MG63 (cell line): ENCODE results near the gene GTF2H4. TPM values are rescaled to one million over a fixed set of nuclear protein-coding genes. Genes with fewer than 3 reads are reported as not detected.

Source experiments
- DNase-seq: peaks from one replicate; pipeline ENCODE4 v3.0.0-alpha.2; 2020
- H3K27me3 ChIP-seq: fragments of 250-450 bp; sonication (Bioruptor Pico); 2 replicates; pipeline ENCODE4 v1.5.1; 2020; ENCODE audit warnings: mild to moderate bottlenecking, moderate library complexity
- H3K36me3 ChIP-seq: fragments of 250-450 bp; sonication (Bioruptor Pico); 2 replicates; pipeline ENCODE4 v1.5.1; 2020; ENCODE audit warnings: mild to moderate bottlenecking, moderate library complexity
- H3K4me3 ChIP-seq: fragments of 250-450 bp; sonication (Bioruptor Pico); 2 replicates; pipeline ENCODE4 v1.5.1; 2020; ENCODE audit warnings: mild to moderate bottlenecking, moderate library complexity
- H3K9me3 ChIP-seq: fragments of 250-450 bp; sonication (Bioruptor Pico); 2 replicates; pipeline ENCODE4 v1.5.1; 2020; ENCODE audit warnings: mild to moderate bottlenecking, moderate library complexity
- total RNA-seq: library from RNA; depleted of rRNA; stranded (reverse); fragments of >200 nt; shearing (Covaris generic); gene quantifications from 2 replicates; pipeline ENCODE4 v1.2.3, GENCODE V29; 2014; ENCODE audit warnings: low replicate concordance; rRNA removed

Gene GTF2H4
- total RNA-seq, 1 experiment from 2014 or later = 26.4 TPM

DNA sequence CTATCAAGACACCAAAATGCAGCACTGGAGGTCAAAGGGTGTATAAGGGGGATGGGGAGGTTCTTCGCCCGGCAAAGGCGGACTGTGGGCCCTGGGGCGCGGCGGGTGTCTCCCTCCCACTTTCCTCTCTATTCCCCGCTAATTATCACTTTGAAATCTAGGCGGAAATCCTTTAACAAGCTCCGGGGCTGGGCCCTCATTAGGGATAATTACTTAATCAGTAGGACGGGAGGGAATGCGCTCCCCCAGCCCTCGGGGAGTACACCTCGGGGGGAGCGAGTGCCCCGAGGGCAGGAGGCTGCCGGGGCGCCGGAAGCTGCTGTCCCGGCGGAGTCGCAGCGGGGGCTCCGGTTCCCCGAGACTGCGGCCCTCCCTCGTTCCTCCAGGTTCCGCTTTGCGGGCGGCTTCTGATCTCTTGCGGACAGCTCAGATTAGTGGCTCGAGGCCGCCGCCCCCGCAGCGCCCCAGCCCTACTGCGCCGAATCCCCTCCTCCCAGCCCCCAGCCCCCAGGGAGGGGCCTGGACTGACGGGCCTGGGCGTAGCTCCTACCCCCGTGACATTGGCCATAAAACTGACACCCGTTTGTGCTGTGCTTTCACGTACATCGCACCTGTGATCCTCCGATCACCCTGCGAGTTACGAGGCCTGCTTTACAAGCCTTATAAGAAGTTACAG, 47.5 kb downstream of the GTF2H4 start:
- no peak for DNase-seq
- no peak overlapping the region for H3K4me3 ChIP-seq

DNA sequence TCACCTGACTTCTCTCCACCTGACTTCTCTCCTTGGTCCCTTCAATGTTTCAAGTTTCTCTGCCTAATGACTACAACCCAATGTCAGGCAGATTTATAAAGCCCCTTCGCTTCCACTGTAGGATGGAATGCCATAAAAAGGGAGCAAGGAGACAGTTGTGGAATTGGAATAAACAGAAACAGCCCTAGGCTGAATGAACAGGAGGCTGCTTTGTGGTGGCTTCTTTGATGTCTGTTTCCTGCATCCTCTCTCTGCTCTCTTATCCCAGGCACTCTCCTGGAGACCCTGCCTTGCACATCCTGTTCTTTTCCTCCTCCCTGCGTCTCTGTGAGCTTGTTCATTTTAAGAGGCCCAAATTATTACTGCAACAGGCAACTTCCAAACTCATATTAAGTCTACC, 49.7 kb downstream of the GTF2H4 start:
- Histone ChIP-seq H3K9me3 (no peaks in the 10 kb centered on the region), H3K27me3 (no peaks in the 10 kb centered on the region), H3K36me3 (no peaks in the 10 kb centered on the region), H3K4me3 (no peak overlapping the region)
- no peak for DNase-seq

More for the DNA sequence above, 47.5 kb downstream of the GTF2H4 start:
- no peaks in the 10 kb centered on the region for H3K9me3 ChIP-seq
- no peaks in the 10 kb centered on the region for H3K27me3 ChIP-seq
- no peaks in the 10 kb centered on the region for H3K36me3 ChIP-seq

DNA sequence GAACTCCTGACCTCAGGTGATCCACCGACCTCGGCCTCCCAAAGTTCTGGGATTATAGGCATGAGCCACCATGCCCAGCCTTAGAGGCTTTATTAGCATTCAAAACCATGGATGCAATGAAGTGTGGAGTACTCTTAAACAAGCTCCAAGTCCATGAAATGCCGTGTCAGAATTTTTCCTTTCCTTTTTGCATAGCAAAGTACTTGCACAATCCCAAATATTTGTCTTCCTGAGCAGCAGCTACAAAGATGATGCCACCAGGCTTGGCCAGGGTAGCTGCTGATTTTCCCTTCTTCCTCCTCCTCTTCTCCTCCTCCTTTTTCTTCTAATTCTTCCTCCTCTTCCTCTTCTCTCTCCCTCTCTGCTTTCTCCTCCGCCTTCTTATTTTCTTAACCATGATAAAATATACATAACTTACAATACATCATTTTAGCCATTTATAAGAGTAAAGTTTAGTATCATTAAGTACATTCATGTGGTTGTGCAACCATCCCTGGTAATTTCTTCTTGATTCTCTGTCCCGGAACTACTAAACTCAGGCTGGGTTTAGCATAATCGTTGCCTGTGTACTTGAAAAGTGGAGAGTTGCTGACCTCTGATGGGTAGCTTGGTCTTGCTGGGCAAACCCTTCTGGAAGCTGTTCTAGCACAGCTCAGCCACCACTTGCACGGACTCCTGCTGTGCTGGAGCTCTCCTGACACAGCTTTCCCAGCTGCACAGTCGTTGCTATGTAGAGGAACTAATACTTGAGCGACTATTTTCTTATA, 53.1 kb downstream of the GTF2H4 start:
- Histone ChIP-seq H3K27me3 (no peaks in the 10 kb centered on the region), H3K9me3 (no peaks in the 10 kb centered on the region), H3K36me3 (no peaks in the 10 kb centered on the region), H3K4me3 (no peak overlapping the region)
- DNase-seq = no peak

DNA sequence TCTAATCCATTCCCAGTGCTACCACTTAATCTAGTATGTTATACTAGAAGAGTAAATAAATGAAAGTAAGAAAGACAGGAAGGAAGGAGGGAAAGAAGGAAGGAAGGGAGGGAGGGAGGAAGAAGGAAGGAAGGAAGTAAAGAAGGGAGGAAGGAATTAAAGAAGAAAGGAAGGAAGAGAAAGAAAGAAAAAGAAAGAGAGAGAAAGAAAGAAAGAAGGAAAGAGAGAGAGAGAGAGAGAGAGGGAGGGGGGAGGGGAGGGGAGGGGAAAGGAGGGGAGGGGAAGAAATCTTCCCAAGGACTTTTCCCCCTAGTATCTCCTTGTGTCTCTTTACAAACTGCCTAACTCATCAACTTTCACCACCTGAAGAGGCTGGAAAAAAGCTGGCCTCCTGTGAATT, 54.7 kb downstream of the GTF2H4 start:
- no peaks in the 10 kb centered on the region for H3K36me3 ChIP-seq
- H3K4me3 ChIP-seq = no peak overlapping the region
- no peaks in the 10 kb centered on the region for H3K9me3 ChIP-seq
- no peak for DNase-seq
- no peaks in the 10 kb centered on the region for H3K27me3 ChIP-seq

DNA sequence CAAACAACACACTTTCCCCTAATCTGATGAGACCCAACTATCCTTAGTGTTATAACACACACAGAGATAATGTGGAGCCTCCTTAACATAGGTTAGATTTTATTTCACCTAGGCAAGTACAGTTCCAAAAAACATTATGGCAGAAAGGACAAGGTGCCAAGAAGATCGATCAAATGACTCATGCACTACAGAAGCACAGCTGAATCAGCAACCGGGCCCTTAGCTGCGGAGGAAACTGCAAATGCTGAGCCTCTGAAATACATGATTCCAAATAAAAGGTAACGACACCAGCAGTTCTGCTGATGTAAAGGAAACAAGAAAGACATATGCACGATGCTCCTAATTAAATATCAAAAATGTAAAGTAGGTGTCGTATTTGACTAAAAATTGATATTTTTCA, 55.6 kb downstream of the GTF2H4 start:
- Histone ChIP-seq H3K4me3 (no peak overlapping the region), H3K36me3 (no peaks in the 10 kb centered on the region), H3K27me3 (no peaks in the 10 kb centered on the region), H3K9me3 (no peaks in the 10 kb centered on the region)
- DNase-seq = no peak

Other genes with a start within 250 kb of the GTF2H4 start
- 16.6 and 24.2 TPM in 2 replicates for gene DHX16, start 235.2 kb upstream of the GTF2H4 start, total RNA-seq
- gene PPP1R18, start 221.6 kb upstream of the GTF2H4 start, total RNA-seq = 31.1 and 32.0 TPM in 2 replicates
- 0.25 and 3.4 TPM in 2 replicates for gene NRM, start 217.2 kb upstream of the GTF2H4 start, total RNA-seq
- 5.4 and 10.8 TPM in 2 replicates for gene MDC1, start 190.9 kb upstream of the GTF2H4 start, total RNA-seq
- 241 and 386 TPM in 2 replicates for gene TUBB, start 187.9 kb upstream of the GTF2H4 start, total RNA-seq
- gene FLOT1, start 165.5 kb upstream of the GTF2H4 start, total RNA-seq = 111 and 137 TPM in 2 replicates
- gene IER3, start 163.7 kb upstream of the GTF2H4 start, total RNA-seq = 53.6 and 54.6 TPM in 2 replicates
- gene DDR1, start 23.7 kb upstream of the GTF2H4 start, total RNA-seq = 16.7 and 52.0 TPM in 2 replicates
- gene VARS2, start 6.0 kb downstream of the GTF2H4 start, total RNA-seq = 10.7 and 23.6 TPM in 2 replicates
- not detected in 2 replicates for gene SFTA2, start 24.0 kb downstream of the GTF2H4 start, total RNA-seq
- gene MUCL3, start 32.8 kb downstream of the GTF2H4 start, total RNA-seq = not detected in 2 replicates
- gene MUC21, start 75.5 kb downstream of the GTF2H4 start, total RNA-seq = not detected in 2 replicates
- gene MUC22, start 102.3 kb downstream of the GTF2H4 start, total RNA-seq = not detected in 2 replicates
- gene C6orf15, start 204.4 kb downstream of the GTF2H4 start, total RNA-seq = 0.91 TPM in 1 of 2 replicates, not detected in the other
- not detected in 2 replicates for gene PSORS1C1, start 206.6 kb downstream of the GTF2H4 start, total RNA-seq
- not detected in 2 replicates for gene CDSN, start 212.2 kb downstream of the GTF2H4 start, total RNA-seq
- gene PSORS1C2, start 230.9 kb downstream of the GTF2H4 start, total RNA-seq = not detected in 2 replicates
- 9.6 and 21.7 TPM in 2 replicates for gene CCHCR1, start 249.6 kb downstream of the GTF2H4 start, total RNA-seq